ENCODE data around the gene PEX11G. TPM values are rescaled to one million over a fixed set of nuclear protein-coding genes. Genes with fewer than 3 reads are reported as not detected.

Gene PEX11G
- total RNA-seq, 1 experiment from 2014 or later = 3.9 TPM

DNA sequence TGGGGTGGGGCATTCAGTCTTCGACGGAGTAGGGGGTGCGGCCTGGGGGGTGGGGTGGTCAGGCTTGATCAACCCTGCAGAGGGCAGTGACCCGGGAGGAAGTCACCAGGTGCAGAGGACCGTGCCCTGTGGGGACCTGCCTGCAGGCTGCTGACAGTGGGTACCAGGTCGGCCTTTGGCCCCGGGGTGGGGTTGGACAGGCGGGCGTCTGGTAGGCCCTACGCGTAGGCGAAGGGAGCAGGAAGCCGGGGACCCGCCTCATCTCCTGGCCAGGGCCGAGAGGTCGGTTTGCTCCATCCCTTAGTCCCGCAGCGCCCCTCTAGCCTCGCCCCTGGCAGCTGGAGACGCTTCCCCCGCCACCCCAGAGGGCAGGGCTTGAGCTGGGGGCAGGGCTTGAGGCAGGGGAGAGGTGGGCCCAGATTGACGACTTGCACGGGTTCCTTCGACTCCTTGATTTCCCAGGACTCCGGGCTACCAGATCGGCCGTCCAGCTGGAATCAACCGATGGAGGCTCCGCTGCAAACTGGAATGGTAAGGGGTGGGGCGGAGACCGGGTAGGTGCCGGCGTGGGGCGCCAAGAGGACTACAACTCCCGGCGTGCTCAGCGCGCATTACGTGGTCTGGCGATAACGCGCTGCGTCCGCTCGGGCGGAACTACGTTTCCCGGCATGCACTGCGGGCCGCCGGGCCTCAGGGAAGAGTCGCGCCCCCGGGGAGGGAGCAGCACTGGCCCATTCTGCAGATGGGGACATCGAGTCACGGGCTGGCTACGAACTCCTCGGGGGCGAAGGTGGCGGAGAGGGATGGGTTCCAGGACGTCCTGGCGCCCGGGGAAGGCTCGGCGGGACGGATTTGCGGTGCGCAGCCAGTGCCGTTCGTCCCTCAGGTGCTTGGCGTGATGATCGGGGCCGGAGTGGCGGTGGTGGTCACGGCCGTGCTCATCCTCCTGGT lies 46.5 kb upstream of the PEX11G start, which contains the start of gene PNPLA6:
PNPLA6 (plus strand) TSS at position 671 of the 951 bp plus-strand sequence; CDS start at position 743, 72 bp downstream.
- no peak for TF ChIP-seq CTCF (IDR thresholded peaks at IDR 0.05; ENCODE audit: insufficient read depth in 1 of 2, low read depth in 1 of 2, low read length in 1 of 2, severe bottlenecking in 1 of 2, unreplicated experiment in 1 of 2)
- Mint-ChIP-seq H3K27me3 (ENCODE audit: insufficient read depth, unreplicated experiment) (no peaks in the 10 kb centered on the region), H3K9me3 (ENCODE audit: unreplicated experiment) (no peaks in the 10 kb centered on the region), H3K4me1 (ENCODE audit: low read depth, unreplicated experiment) (no peaks in the 10 kb centered on the region), H3K36me3 (ENCODE audit: insufficient read depth, unreplicated experiment) (peaks cover 25% of the 10 kb centered on the region), H3K4me3 (ENCODE audit: unreplicated experiment) (peak within 1 kb of the TSS; percentile 97), H3K27ac (ENCODE audit: unreplicated experiment) (peak within 1 kb of the TSS; percentile 89)
- DNase-seq = peak; percentile 93
- BruUV-seq (replicated peaks) = no TSS peak
- Histone ChIP-seq H3K4me3 (ENCODE audit: low read depth, low read length) (peak within 1 kb of the TSS; percentile 69), H3K4me1 (peaks cover 9% of the 10 kb centered on the region), H3K36me3 (ENCODE audit: control insufficient read depth, insufficient read depth, low read length) (no peaks in the 10 kb centered on the region; the same call in 1 of the 2 replicates), H3K9me3 (no peaks in the 10 kb centered on the region), H3K27me3 (replicated peaks; ENCODE audit: control insufficient read depth, insufficient read depth, low read length) (no peaks in the 10 kb centered on the region)
- POLR2A ChIA-PET = interaction anchor here (1.6 kb wide), 1 partner anchor 13 kb away, joined by 4 read pairs; the partner anchor contains the start of gene MCOLN1
- intact Hi-C loops (cut with micrococcal nuclease; ENCODE audit: unreplicated experiment) = loop anchor here (1.0 to 2.0 kb wide), 2 partner anchors 46 to 149 kb away; partner anchors contain the start of gene PEX11G
- CTCF ChIA-PET = no interaction called here

- H3K4me1 Mint-ChIP-seq (ENCODE audit: low read depth, unreplicated experiment) = no peaks in the 10 kb centered on the region
- ChIA-PET POLR2A (interaction anchor here (1.6 kb wide), 1 partner anchor 12 kb away, joined by 4 read pairs; the partner anchor contains the start of gene MCOLN1), CTCF (no interaction called here)
- peaks cover 25% of the 10 kb centered on the region for H3K36me3 Mint-ChIP-seq (ENCODE audit: insufficient read depth, unreplicated experiment)
- H3K27me3 ChIP-seq (replicated peaks; ENCODE audit: control insufficient read depth, insufficient read depth, low read length) = no peaks in the 10 kb centered on the region
- peak overlapping the region; percentile 89 for H3K27ac Mint-ChIP-seq (ENCODE audit: unreplicated experiment)
- H3K4me3 ChIP-seq (ENCODE audit: low read depth, low read length) = peak overlapping the region; percentile 69
- no peaks in the 10 kb centered on the region for H3K9me3 ChIP-seq
- H3K4me3 Mint-ChIP-seq (ENCODE audit: unreplicated experiment) = peak overlapping the region; percentile 97
- peak; percentile 65 to 77 for DNase-seq
- TSS peak; percentile 39 for BruUV-seq (replicated peaks)
- peak in 1 of 2 experiments; percentile 18 for TF ChIP-seq CTCF (IDR thresholded peaks at IDR 0.05; ENCODE audit: insufficient read depth in 1 of 2, low read depth in 1 of 2, low read length in 1 of 2, severe bottlenecking in 1 of 2, unreplicated experiment in 1 of 2)
- intact Hi-C loops (cut with micrococcal nuclease; ENCODE audit: unreplicated experiment) = loop anchor here (1.0 to 2.0 kb wide), 2 partner anchors 45 to 148 kb away; partner anchors contain the start of gene PEX11G
- H3K36me3 ChIP-seq (ENCODE audit: control insufficient read depth, insufficient read depth, low read length) = no peaks in the 10 kb centered on the region; the same call in 1 of the 2 replicates
- H3K27me3 Mint-ChIP-seq (ENCODE audit: insufficient read depth, unreplicated experiment) = no peaks in the 10 kb centered on the region
- peaks cover 9% of the 10 kb centered on the region for H3K4me1 ChIP-seq
- H3K9me3 Mint-ChIP-seq (ENCODE audit: unreplicated experiment) = no peaks in the 10 kb centered on the region
Measured at GRCh38 chr19:7534531-7535046, 45.8 kb upstream of the PEX11G start.

- Histone ChIP-seq H3K9me3 (no peaks in the 10 kb centered on the region), H3K4me1 (peaks cover 9% of the 10 kb centered on the region), H3K27me3 (replicated peaks; ENCODE audit: control insufficient read depth, insufficient read depth, low read length) (no peaks in the 10 kb centered on the region), H3K36me3 (ENCODE audit: control insufficient read depth, insufficient read depth, low read length) (no peaks in the 10 kb centered on the region; the same call in 1 of the 2 replicates), H3K4me3 (ENCODE audit: low read depth, low read length) (peak overlapping the region; percentile 69)
- CTCF ChIA-PET = no interaction called here
- BruUV-seq (replicated peaks) = TSS peak; percentile 64
- TF ChIP-seq CTCF (IDR thresholded peaks at IDR 0.05; ENCODE audit: insufficient read depth in 1 of 2, low read depth in 1 of 2, low read length in 1 of 2, severe bottlenecking in 1 of 2, unreplicated experiment in 1 of 2) = no peak
- Mint-ChIP-seq H3K4me3 (ENCODE audit: unreplicated experiment) (peak overlapping the region; percentile 97), H3K9me3 (ENCODE audit: unreplicated experiment) (no peaks in the 10 kb centered on the region), H3K36me3 (ENCODE audit: insufficient read depth, unreplicated experiment) (peaks cover 25% of the 10 kb centered on the region), H3K27ac (ENCODE audit: unreplicated experiment) (peak overlapping the region; percentile 89), H3K4me1 (ENCODE audit: low read depth, unreplicated experiment) (no peaks in the 10 kb centered on the region), H3K27me3 (ENCODE audit: insufficient read depth, unreplicated experiment) (no peaks in the 10 kb centered on the region)
- intact Hi-C loops (cut with micrococcal nuclease; ENCODE audit: unreplicated experiment) = loop anchor here (2.0 kb wide), 1 partner anchor 147 kb away; no protein-coding TSS in a partner anchor
- POLR2A ChIA-PET = interaction anchor here (1.6 kb wide), 1 partner anchor 12 kb away, joined by 4 read pairs; the partner anchor contains the start of gene MCOLN1
- DNase-seq = peak; percentile 76 to 79
Measured at GRCh38 chr19:7533925-7534480, 45.2 kb upstream of the PEX11G start.

Data from Caco-2 (cell line).